Measurements from ENCODE around the gene N4BP3.

N4BP3 gene

DNA sequence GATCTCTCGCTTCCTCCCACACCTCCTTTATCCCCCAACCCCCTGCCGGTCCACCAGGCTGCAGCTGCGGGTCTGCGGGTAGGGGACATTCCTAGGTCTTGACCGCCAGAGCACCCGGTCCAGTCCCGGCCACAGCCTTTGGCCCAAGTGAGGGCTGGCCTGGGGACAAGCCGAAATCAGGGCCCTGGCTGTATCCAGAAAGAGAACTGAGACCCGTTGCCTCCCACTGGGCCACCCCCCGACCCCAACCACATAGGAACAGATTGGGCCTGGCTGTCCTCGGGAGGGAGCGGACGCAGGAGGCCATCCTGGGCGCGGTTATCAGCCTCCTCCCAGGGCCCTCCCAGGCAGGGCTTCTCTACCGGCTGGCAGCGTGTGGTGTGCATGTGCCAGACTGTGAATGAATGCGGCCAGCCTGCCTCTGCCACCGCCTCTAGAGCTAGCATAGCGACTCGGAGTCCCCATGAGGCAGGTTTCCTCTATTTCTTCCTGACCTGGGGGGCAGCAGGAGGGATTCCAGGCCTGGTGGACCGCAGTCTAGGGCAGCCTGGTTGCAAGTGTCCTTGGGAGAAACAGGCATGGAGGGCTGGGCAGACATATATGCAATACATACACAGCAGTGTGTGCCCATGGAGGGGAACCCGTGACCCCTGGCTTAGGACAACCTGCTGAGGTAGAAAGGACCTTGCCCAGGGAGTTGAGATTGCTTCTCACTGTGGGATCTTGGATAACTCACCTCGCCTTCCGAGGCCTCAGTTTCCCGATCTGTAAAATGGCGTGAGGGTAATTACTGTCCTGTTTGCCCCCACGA lies 1.2 kb downstream of the N4BP3 start:
- Histone ChIP-seq H3K27me3 (ENCODE audit: control insufficient read depth in 1 of 2, insufficient read depth in 2 of 2, low read length in 2 of 2) (peaks cover 34% of the 10 kb centered on the region in 2 donors), H3K27ac (ENCODE audit: low read length) (no peak overlapping the region), H3K4me3 (ENCODE audit: low read length in 2 of 2) (peak overlapping the region in 1 of 2 donors; percentile 35), H3K36me3 (ENCODE audit: control insufficient read depth in 2 of 2, insufficient read depth in 2 of 2, low read length in 2 of 2) (no peaks in the 10 kb centered on the region), H3K9me3 (ENCODE audit: control insufficient read depth in 2 of 2, low read length in 2 of 2) (no peaks in the 10 kb centered on the region), H3K9ac (ENCODE audit: low read length in 2 of 2) (no peak overlapping the region), H3K4me1 (ENCODE audit: control insufficient read depth, insufficient read depth, low read length) (peaks cover 9% of the 10 kb centered on the region)

DNA sequence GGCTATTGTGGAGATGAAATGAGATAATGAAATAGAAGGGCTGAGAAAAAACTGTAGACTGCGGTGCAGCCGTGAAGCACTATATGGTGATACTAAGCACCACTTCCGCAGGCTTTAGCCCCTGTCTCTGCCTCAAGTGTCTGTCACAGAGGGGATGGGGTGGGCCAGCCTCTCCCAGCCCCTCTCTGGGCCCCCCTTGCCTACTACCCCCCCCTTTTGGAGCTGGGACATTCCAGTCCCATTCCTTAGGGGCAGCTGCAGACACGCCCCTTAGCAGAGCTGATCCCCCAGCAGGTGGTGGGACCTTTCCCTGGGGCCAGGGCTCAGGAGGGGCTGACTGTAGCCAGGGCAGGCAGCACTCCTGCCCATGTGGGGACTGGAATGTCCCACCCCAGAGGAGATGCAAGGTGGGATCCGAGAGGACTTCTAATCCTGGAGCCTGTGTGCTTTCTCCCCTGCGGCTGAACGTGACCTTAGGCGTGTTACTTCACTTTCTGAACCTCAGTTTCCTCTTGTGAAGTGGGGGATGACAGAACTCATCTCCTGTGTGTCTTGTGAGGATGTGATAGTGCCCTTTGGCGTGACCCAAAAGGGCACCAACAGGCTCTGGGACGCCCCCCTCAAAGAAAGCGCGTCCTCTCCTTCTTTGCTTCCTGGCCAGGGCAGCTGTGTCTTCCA lies 1.9 kb downstream of the N4BP3 start:
- Histone ChIP-seq H3K27ac (ENCODE audit: low read length) (no peak overlapping the region), H3K36me3 (ENCODE audit: control insufficient read depth in 2 of 2, insufficient read depth in 2 of 2, low read length in 2 of 2) (no peaks in the 10 kb centered on the region), H3K27me3 (ENCODE audit: control insufficient read depth in 1 of 2, insufficient read depth in 2 of 2, low read length in 2 of 2) (peaks cover 34% of the 10 kb centered on the region in 2 donors), H3K4me1 (ENCODE audit: control insufficient read depth, insufficient read depth, low read length) (peaks cover 9% of the 10 kb centered on the region), H3K9me3 (ENCODE audit: control insufficient read depth in 2 of 2, low read length in 2 of 2) (no peaks in the 10 kb centered on the region), H3K9ac (ENCODE audit: low read length in 2 of 2) (no peak overlapping the region), H3K4me3 (ENCODE audit: low read length in 2 of 2) (no peak overlapping the region)

DNA sequence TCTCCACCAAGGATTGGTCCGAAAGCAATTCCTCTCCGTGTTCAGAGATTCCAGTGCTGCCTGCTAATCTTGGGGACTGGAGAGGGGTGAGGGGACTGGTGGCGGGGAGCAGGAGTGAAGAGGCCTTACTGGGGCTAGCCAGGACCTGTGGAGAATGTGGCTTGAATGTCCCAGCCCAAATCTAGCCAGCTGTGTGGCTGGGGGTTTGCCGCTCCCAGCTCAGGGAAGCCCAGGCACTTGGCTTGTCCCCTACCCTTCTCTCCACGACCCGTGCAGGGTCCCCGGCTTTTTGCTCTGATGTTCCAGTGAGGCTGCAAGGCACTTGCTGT lies 2.4 kb downstream of the N4BP3 start:
- H3K9me3 ChIP-seq (ENCODE audit: control insufficient read depth in 2 of 2, low read length in 2 of 2): no peaks in the 10 kb centered on the region
- H3K27me3 ChIP-seq (ENCODE audit: control insufficient read depth in 1 of 2, insufficient read depth in 2 of 2, low read length in 2 of 2): peaks cover 30 to 34% of the 10 kb centered on the region in 2 donors
- H3K9ac ChIP-seq (ENCODE audit: low read length in 2 of 2): no peak overlapping the region
- peaks cover 12% of the 10 kb centered on the region for H3K4me1 ChIP-seq (ENCODE audit: control insufficient read depth, insufficient read depth, low read length)
- no peak overlapping the region for H3K4me3 ChIP-seq (ENCODE audit: low read length in 2 of 2)
- H3K27ac ChIP-seq (ENCODE audit: low read length): no peak overlapping the region
- no peaks in the 10 kb centered on the region for H3K36me3 ChIP-seq (ENCODE audit: control insufficient read depth in 2 of 2, insufficient read depth in 2 of 2, low read length in 2 of 2)

DNA sequence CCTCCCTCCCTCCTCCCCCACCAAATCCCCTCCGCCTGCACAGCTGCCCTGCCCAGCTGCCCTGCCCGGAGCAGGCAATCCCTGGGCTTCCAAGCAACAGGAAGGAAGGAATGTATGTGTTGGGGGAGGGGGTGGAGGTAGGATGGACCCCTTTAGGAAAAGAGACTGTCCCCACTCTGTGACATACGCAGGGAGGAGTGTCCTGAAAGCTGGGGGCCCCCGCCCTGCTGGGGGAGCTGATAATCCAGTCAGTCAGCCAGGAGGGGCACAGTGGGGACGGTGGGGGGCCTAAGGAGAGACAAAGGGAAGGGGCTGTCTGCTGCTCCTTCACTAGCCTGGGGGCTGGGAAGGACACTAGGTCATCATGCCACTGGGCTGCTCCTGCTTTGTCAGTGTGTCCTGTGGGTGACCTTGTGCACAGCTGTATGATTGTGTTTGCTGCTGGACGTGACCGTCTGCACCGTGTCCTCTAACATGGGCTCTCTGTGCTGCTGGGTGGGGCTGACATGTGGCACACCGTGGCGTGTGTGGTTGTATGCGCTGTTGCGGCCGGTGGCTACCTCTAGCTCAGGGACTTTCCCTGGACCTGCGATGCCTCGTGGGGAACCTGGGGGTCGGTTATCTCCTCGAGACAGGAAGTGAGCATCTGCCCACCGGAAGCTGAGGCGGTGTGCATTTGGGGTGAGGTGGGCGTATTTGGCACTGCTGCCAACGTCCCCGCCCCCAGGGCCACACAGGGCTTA lies 3.0 kb downstream of the N4BP3 start:
- Histone ChIP-seq H3K4me1 (ENCODE audit: control insufficient read depth, insufficient read depth, low read length) (peaks cover 17% of the 10 kb centered on the region), H3K27ac (ENCODE audit: low read length) (no peak overlapping the region), H3K9me3 (ENCODE audit: control insufficient read depth in 2 of 2, low read length in 2 of 2) (no peaks in the 10 kb centered on the region), H3K4me3 (ENCODE audit: low read length in 2 of 2) (no peak overlapping the region), H3K27me3 (ENCODE audit: control insufficient read depth in 1 of 2, insufficient read depth in 2 of 2, low read length in 2 of 2) (peaks cover 32 to 34% of the 10 kb centered on the region in 2 donors), H3K9ac (ENCODE audit: low read length in 2 of 2) (no peak overlapping the region), H3K36me3 (ENCODE audit: control insufficient read depth in 2 of 2, insufficient read depth in 2 of 2, low read length in 2 of 2) (no peaks in the 10 kb centered on the region)

DNA sequence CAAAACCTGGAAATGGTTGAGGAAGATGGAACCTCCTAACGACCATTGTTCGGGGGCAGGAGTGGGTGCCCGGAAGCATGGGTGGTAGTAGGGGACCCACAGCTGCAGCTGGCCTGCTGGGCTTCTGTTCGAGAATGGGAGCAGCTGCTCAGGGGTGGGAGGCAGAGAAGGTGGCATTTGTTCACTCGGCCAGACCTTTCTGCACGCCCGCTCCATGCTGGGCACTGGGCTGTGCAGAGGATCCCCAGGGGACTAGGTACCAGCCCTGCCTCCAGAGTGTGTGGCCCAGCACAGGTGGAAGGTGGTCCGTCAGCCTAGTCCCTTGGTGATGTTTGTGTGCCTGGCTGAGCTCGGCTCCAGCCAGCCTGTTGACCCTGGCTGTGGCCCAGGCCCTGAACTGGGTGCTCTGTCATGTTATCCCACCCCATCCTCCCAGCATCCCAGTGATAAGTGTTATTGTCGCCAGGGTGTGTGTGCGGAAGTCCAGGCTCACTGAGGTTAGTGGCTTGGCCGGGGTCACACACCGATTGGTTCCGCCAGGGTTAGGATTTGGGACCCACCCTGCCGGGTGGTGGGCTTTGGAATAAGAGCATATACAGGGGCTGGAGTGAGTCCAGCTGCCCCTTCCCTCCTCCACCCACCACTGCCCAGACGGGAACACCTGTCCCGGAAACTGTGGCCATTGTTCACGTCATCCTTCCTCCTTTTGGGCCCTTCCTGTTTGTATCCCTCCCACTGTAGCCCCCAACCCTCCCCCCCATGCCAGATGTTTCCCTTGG lies 4.8 kb downstream of the N4BP3 start:
- H3K9ac ChIP-seq (ENCODE audit: low read length in 2 of 2): no peak overlapping the region
- no peaks in the 10 kb centered on the region for H3K36me3 ChIP-seq (ENCODE audit: control insufficient read depth in 2 of 2, insufficient read depth in 2 of 2, low read length in 2 of 2)
- no peak overlapping the region for H3K27ac ChIP-seq (ENCODE audit: low read length)
- no peak overlapping the region for H3K4me3 ChIP-seq (ENCODE audit: low read length in 2 of 2)
- peaks cover 26 to 29% of the 10 kb centered on the region in 2 donors for H3K27me3 ChIP-seq (ENCODE audit: control insufficient read depth in 1 of 2, insufficient read depth in 2 of 2, low read length in 2 of 2)
- peaks cover 28% of the 10 kb centered on the region for H3K4me1 ChIP-seq (ENCODE audit: control insufficient read depth, insufficient read depth, low read length)
- no peaks in the 10 kb centered on the region for H3K9me3 ChIP-seq (ENCODE audit: control insufficient read depth in 2 of 2, low read length in 2 of 2)

DNA sequence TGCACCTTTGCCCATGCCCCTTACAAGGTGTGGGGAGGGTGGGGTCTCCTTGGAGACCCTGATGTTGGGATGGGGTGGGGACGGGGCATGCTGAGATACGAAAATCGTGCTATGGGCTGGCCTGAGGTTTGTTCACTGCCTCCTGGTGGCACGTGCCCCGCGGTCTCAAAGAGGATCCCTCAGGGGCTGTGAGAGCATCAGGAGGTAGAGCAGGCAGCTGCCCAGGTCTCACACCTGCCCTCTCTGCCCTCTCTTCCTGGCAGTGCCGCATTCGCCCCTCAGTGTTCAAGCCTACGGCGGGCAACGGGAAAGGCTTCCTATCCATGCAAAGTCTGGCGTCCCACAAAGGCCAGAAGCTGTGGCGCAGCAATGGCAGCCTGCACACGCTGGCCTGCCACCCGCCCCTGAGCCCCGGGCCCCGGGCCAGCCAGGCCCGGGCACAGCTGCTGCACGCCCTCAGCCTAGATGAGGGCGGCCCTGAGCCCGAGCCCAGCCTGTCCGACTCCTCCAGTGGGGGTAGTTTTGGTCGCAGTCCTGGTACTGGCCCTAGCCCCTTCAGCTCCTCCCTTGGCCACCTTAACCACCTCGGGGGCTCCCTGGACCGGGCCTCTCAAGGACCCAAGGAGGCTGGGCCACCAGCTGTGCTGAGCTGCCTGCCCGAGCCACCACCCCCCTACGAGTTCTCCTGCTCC lies 6.7 kb downstream of the N4BP3 start:
- peaks cover 11 to 20% of the 10 kb centered on the region in 2 donors for H3K27me3 ChIP-seq (ENCODE audit: control insufficient read depth in 1 of 2, insufficient read depth in 2 of 2, low read length in 2 of 2)
- H3K4me3 ChIP-seq (ENCODE audit: low read length in 2 of 2): no peak overlapping the region
- peaks cover 21% of the 10 kb centered on the region for H3K4me1 ChIP-seq (ENCODE audit: control insufficient read depth, insufficient read depth, low read length)
- no peak overlapping the region for H3K9ac ChIP-seq (ENCODE audit: low read length in 2 of 2)
- no peaks in the 10 kb centered on the region for H3K9me3 ChIP-seq (ENCODE audit: control insufficient read depth in 2 of 2, low read length in 2 of 2)
- no peak overlapping the region for H3K27ac ChIP-seq (ENCODE audit: low read length)
- H3K36me3 ChIP-seq (ENCODE audit: control insufficient read depth in 2 of 2, insufficient read depth in 2 of 2, low read length in 2 of 2): no peaks in the 10 kb centered on the region

DNA sequence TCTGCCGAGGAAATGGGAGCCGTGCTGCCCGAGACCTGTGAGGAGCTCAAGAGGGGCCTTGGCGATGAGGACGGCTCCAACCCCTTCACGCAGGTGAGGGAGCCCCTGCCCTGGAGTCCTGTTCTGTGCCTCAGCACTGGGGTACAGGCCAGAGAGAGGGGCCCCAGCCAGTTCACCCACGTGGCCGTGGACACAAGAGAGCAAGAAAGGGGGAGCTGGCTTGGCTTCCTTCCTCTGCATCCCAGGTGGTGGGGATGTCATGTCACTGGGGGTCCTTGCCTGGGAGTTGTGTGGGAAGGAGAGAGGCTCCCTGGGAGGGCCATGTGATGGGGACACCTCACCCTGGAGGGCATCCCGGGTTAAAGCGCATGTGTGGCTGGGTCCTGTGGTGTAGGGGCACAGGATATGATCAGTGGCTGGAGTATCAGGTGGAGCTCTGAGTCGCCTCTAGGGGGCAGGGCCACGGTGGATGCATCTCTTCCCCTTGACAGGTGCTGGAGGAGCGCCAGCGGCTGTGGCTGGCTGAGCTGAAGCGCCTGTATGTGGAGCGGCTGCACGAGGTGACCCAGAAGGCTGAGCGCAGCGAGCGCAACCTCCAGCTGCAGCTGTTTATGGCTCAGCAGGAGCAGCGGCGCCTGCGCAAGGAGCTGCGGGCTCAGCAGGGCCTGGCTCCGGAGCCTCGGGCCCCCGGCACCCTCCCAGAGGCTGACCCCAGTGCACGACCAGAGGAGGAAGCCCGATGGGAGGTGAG lies 7.5 kb downstream of the N4BP3 start:
- H3K9me3 ChIP-seq (ENCODE audit: control insufficient read depth in 2 of 2, low read length in 2 of 2): no peaks in the 10 kb centered on the region
- no peaks in the 10 kb centered on the region for H3K36me3 ChIP-seq (ENCODE audit: control insufficient read depth in 2 of 2, insufficient read depth in 2 of 2, low read length in 2 of 2)
- peak overlapping the region; percentile 70 to 73 for H3K4me3 ChIP-seq (ENCODE audit: low read length in 2 of 2)
- H3K27ac ChIP-seq (ENCODE audit: low read length): no peak overlapping the region
- H3K4me1 ChIP-seq (ENCODE audit: control insufficient read depth, insufficient read depth, low read length): peaks cover 21% of the 10 kb centered on the region
- peak overlapping the region; percentile 42 to 59 for H3K9ac ChIP-seq (ENCODE audit: low read length in 2 of 2)
- peaks cover 3 to 13% of the 10 kb centered on the region in 2 donors for H3K27me3 ChIP-seq (ENCODE audit: control insufficient read depth in 1 of 2, insufficient read depth in 2 of 2, low read length in 2 of 2)

DNA sequence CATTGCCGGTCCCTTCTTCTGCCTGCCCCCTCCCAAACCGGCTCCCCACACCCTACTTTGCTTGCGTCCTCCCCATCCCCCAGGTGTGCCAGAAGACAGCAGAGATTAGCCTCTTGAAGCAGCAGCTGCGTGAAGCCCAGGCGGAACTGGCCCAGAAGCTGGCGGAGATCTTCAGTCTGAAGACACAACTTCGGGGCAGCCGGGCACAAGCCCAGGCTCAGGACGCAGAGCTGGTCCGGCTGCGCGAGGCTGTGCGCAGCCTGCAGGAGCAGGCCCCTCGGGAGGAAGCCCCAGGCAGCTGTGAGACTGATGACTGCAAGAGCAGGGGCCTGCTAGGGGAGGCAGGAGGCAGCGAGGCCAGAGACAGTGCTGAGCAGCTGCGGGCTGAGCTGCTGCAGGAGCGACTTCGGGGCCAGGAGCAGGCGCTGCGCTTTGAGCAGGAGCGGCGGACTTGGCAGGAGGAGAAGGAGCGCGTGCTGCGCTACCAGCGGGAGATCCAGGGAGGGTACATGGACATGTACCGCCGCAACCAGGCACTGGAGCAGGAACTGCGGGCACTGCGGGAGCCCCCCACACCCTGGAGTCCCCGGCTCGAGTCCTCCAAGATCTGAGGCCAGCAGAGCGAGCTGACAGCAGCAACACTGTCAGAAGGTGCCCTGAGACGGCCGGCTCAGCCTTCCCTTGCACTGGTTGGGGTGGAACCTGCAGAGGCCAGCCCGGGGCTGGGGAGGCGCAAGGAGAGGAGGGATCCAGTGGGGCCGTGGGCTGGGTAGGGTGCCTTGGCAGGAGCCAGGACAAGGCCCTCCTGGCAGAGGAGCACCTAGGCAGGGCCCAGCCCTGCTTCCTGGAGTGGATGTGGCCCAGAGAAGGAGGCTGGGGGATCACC lies 8.3 kb downstream of the N4BP3 start:
- Histone ChIP-seq H3K4me3 (ENCODE audit: low read length in 2 of 2) (peak overlapping the region; percentile 70 to 73), H3K36me3 (ENCODE audit: control insufficient read depth in 2 of 2, insufficient read depth in 2 of 2, low read length in 2 of 2) (no peaks in the 10 kb centered on the region), H3K27me3 (ENCODE audit: control insufficient read depth in 1 of 2, insufficient read depth in 2 of 2, low read length in 2 of 2) (peaks cover 3 to 7% of the 10 kb centered on the region in 2 donors), H3K4me1 (ENCODE audit: control insufficient read depth, insufficient read depth, low read length) (peaks cover 21% of the 10 kb centered on the region), H3K9me3 (ENCODE audit: control insufficient read depth in 2 of 2, low read length in 2 of 2) (no peaks in the 10 kb centered on the region), H3K9ac (ENCODE audit: low read length in 2 of 2) (peak overlapping the region; percentile 42 to 59), H3K27ac (ENCODE audit: low read length) (no peak overlapping the region)

DNA sequence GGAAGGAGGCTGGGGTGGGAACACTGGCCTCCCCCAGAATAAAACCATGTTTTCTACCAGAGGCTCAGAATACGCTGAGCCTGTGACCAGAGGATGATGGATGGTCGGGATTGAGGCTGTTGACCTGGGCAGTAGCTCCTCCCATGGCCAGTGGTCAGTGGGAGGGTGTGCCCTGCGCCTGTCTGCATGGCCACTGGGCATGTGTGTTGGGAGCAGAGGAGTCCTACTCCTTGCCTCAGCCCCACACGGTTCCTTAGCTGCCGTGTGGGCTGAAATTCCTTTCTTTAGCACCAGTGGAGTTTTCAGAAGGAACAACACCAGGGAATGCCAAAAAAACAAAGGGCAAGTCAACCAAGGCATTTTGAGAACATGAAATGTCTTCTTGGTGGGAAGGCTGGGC lies 9.0 kb downstream of the N4BP3 start:
- peak overlapping the region; percentile 42 to 59 for H3K9ac ChIP-seq (ENCODE audit: low read length in 2 of 2)
- H3K27me3 ChIP-seq (ENCODE audit: control insufficient read depth in 1 of 2, insufficient read depth in 2 of 2, low read length in 2 of 2): peaks cover 0 to 3% of the 10 kb centered on the region in 2 donors
- H3K27ac ChIP-seq (ENCODE audit: low read length): no peak overlapping the region
- H3K36me3 ChIP-seq (ENCODE audit: control insufficient read depth in 2 of 2, insufficient read depth in 2 of 2, low read length in 2 of 2): no peaks in the 10 kb centered on the region
- no peaks in the 10 kb centered on the region for H3K9me3 ChIP-seq (ENCODE audit: control insufficient read depth in 2 of 2, low read length in 2 of 2)
- peaks cover 21% of the 10 kb centered on the region for H3K4me1 ChIP-seq (ENCODE audit: control insufficient read depth, insufficient read depth, low read length)
- peak overlapping the region; percentile 70 to 73 for H3K4me3 ChIP-seq (ENCODE audit: low read length in 2 of 2)

All from stomach smooth muscle (tissue), 2 donors.